ENCODE data around the gene CDKAL1. TPM values are rescaled to one million over a fixed set of nuclear protein-coding genes. Genes with fewer than 3 reads are reported as not detected.

CDKAL1 gene
- total and polyA plus RNA-seq, 9 of the 15 experiments (the other 6 are each of a cell fraction or from before 2014, with no cell fraction given) = 11.2 to 36.3 (median 20.1) TPM

GRCh38 chr6:20811109-20811761 lies 277.0 kb downstream of the CDKAL1 start (continued):
- peak; percentile 82 for TF ChIP-seq CHAMP1 (IDR thresholded peaks at IDR 0.05)
- TF ChIP-seq TEAD1 (CRISPR knock-in tag; IDR thresholded peaks at IDR 0.05) = peak; percentile 44 to 62; a peak in 2 of 4 replicates
- TF ChIP-seq MYBL2 (IDR thresholded peaks at IDR 0.05; ENCODE audit: low read depth) = no peak
- TF ChIP-seq MYBL2 (CRISPR knock-in tag; IDR thresholded peaks at IDR 0.05; ENCODE audit: borderline replicate concordance) = no peak
- TF ChIP-seq PML (IDR thresholded peaks at IDR 0.05; ENCODE audit: low read length) = 0 out of 2 replicates have a peak, but pooled peaks have one; percentile 23
- TF ChIP-seq IFI16 (CRISPR knock-in tag; IDR thresholded peaks at IDR 0.05) = no peak
- TF ChIP-seq NR2C2 (CRISPR knock-in tag; IDR thresholded peaks at IDR 0.05) = no peak
- TF ChIP-seq NR2C2 (tag; IDR thresholded peaks at IDR 0.05) = peak; percentile 89
- peak in 1 of 2 experiments; percentile 62; a peak in 2 of 4 replicates for TF ChIP-seq HDAC1 (IDR thresholded peaks at IDR 0.05)
- TF ChIP-seq ZNF274 (IDR thresholded peaks at IDR 0.05; ENCODE audit: borderline replicate concordance, low read depth, low read length) = no peak
- no peak for TF ChIP-seq SAFB (IDR thresholded peaks at IDR 0.05; ENCODE audit: borderline replicate concordance, low read depth, low read length)
- TF ChIP-seq ZBTB2 (IDR thresholded peaks at IDR 0.05) = peak; percentile 72; the same call in 1 of the 2 replicates
- peak; percentile 96 for TF ChIP-seq DPF2 (IDR thresholded peaks at IDR 0.05)
- TF ChIP-seq, protein P1, sequence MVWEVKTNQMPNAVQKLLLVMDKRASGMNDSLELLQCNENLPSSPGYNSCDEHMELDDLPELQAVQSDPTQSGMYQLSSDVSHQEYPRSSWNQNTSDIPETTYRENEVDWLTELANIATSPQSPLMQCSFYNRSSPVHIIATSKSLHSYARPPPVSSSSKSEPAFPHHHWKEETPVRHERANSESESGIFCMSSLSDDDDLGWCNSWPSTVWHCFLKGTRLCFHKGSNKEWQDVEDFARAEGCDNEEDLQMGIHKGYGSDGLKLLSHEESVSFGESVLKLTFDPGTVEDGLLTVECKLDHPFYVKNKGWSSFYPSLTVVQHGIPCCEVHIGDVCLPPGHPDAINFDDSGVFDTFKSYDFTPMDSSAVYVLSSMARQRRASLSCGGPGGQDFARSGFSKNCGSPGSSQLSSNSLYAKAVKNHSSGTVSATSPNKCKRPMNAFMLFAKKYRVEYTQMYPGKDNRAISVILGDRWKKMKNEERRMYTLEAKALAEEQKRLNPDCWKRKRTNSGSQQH (CRISPR knock-in tag; IDR thresholded peaks at IDR 0.05) = 0 out of 2 replicates have a peak, but pooled peaks have one; percentile 56
- TF ChIP-seq MBD2 (IDR thresholded peaks at IDR 0.05; ENCODE audit: borderline replicate concordance, low read depth) = 0 out of 2 replicates have a peak, but pooled peaks have one; percentile 31
- peak; percentile 100 for TF ChIP-seq ATF3 (IDR thresholded peaks at IDR 0.05)
- TF ChIP-seq ATF3 (CRISPR knock-in tag; conservative IDR thresholded peaks at IDR 0.05) = peak; percentile 100
- TF ChIP-seq NBN (IDR thresholded peaks at IDR 0.05; ENCODE audit: low read depth) = peak; percentile 92
- TF ChIP-seq HCFC1 (IDR thresholded peaks at IDR 0.05; ENCODE audit: low read depth, low read length) = no peak
- no peak for TF ChIP-seq XRCC4 (IDR thresholded peaks at IDR 0.05; ENCODE audit: extremely low read depth, insufficient read depth, insufficient read length)
- peak; percentile 85 for TF ChIP-seq BRD9 (IDR thresholded peaks at IDR 0.05; ENCODE audit: low read depth, partially characterized antibody)
- TF ChIP-seq, protein P2, sequence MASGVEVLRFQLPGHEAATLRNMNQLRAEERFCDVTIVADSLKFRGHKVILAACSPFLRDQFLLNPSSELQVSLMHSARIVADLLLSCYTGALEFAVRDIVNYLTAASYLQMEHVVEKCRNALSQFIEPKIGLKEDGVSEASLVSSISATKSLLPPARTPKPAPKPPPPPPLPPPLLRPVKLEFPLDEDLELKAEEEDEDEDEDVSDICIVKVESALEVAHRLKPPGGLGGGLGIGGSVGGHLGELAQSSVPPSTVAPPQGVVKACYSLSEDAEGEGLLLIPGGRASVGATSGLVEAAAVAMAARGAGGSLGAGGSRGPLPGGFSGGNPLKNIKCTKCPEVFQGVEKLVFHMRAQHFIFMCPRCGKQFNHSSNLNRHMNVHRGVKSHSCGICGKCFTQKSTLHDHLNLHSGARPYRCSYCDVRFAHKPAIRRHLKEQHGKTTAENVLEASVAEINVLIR (CRISPR knock-in tag; IDR thresholded peaks at IDR 0.05) = peak; percentile 48; the same call in 1 of the 2 replicates

Data from K562 (cell line).